ENCODE data around the gene PNLIPRP3.

PNLIPRP3 gene

GRCh38 chr10:116402858-116403257 lies 24.8 kb upstream of the PNLIPRP3 start:
- no peaks in the 10 kb centered on the region for H3K27me3 ChIP-seq (ENCODE audit: insufficient read depth, insufficient read length)
- H3K4me3 ChIP-seq (ENCODE audit: insufficient read length, low read depth) = no peak overlapping the region
- no peak overlapping the region for H3K9ac ChIP-seq (ENCODE audit: insufficient read length, low read depth)
- no peaks in the 10 kb centered on the region for H3K36me3 ChIP-seq (ENCODE audit: insufficient read depth, insufficient read length, low read length)
- TF ChIP-seq SUZ12 (IDR thresholded peaks at IDR 0.05; ENCODE audit: extremely low read depth, insufficient read depth, insufficient read length) = no peak
- no peak for TF ChIP-seq ZNF274 (IDR thresholded peaks at IDR 0.05; ENCODE audit: low read depth, low read length)
- no peak for TF ChIP-seq YY1 (IDR thresholded peaks at IDR 0.05; ENCODE audit: insufficient read depth, insufficient read length)
- DNase-seq (ENCODE audit: low read depth, low spot score) = no peak
- H3K4me1 ChIP-seq (ENCODE audit: insufficient read depth, insufficient read length) = no peaks in the 10 kb centered on the region
- no peaks in the 10 kb centered on the region for H3K9me3 ChIP-seq (ENCODE audit: insufficient read depth, low read length)

GRCh38 chr10:116403740-116404250 lies 23.9 kb upstream of the PNLIPRP3 start:
- Histone ChIP-seq H3K4me3 (ENCODE audit: insufficient read length, low read depth) (no peak overlapping the region), H3K9me3 (ENCODE audit: insufficient read depth, low read length) (no peaks in the 10 kb centered on the region), H3K27me3 (ENCODE audit: insufficient read depth, insufficient read length) (no peaks in the 10 kb centered on the region), H3K36me3 (ENCODE audit: insufficient read depth, insufficient read length, low read length) (no peaks in the 10 kb centered on the region), H3K9ac (ENCODE audit: insufficient read length, low read depth) (no peak overlapping the region), H3K4me1 (ENCODE audit: insufficient read depth, insufficient read length) (no peaks in the 10 kb centered on the region)
- no peak for TF ChIP-seq SUZ12 (IDR thresholded peaks at IDR 0.05; ENCODE audit: extremely low read depth, insufficient read depth, insufficient read length)
- no peak for TF ChIP-seq ZNF274 (IDR thresholded peaks at IDR 0.05; ENCODE audit: low read depth, low read length)
- TF ChIP-seq YY1 (IDR thresholded peaks at IDR 0.05; ENCODE audit: insufficient read depth, insufficient read length) = no peak
- no peak for DNase-seq (ENCODE audit: low read depth, low spot score)

- no peak for DNase-seq (ENCODE audit: low read depth, low spot score)
- no peaks in the 10 kb centered on the region for H3K4me1 ChIP-seq (ENCODE audit: insufficient read depth, insufficient read length)
- no peak overlapping the region for H3K9ac ChIP-seq (ENCODE audit: insufficient read length, low read depth)
- TF ChIP-seq SUZ12 (IDR thresholded peaks at IDR 0.05; ENCODE audit: extremely low read depth, insufficient read depth, insufficient read length) = no peak
- TF ChIP-seq ZNF274 (IDR thresholded peaks at IDR 0.05; ENCODE audit: low read depth, low read length) = no peak
- no peak for TF ChIP-seq YY1 (IDR thresholded peaks at IDR 0.05; ENCODE audit: insufficient read depth, insufficient read length)
- no peaks in the 10 kb centered on the region for H3K9me3 ChIP-seq (ENCODE audit: insufficient read depth, low read length)
- no peaks in the 10 kb centered on the region for H3K36me3 ChIP-seq (ENCODE audit: insufficient read depth, insufficient read length, low read length)
- H3K4me3 ChIP-seq (ENCODE audit: insufficient read length, low read depth) = no peak overlapping the region
- no peaks in the 10 kb centered on the region for H3K27me3 ChIP-seq (ENCODE audit: insufficient read depth, insufficient read length)
These were observed 18.9 kb upstream of the PNLIPRP3 start for GRCh38 chr10:116408719-116409118.

- H3K9me3 ChIP-seq (ENCODE audit: insufficient read depth, low read length) = no peaks in the 10 kb centered on the region
- DNase-seq (ENCODE audit: low read depth, low spot score) = no peak
- no peak for TF ChIP-seq YY1 (IDR thresholded peaks at IDR 0.05; ENCODE audit: insufficient read depth, insufficient read length)
- no peak for TF ChIP-seq ZNF274 (IDR thresholded peaks at IDR 0.05; ENCODE audit: low read depth, low read length)
- no peak for TF ChIP-seq SUZ12 (IDR thresholded peaks at IDR 0.05; ENCODE audit: extremely low read depth, insufficient read depth, insufficient read length)
- no peak overlapping the region for H3K4me3 ChIP-seq (ENCODE audit: insufficient read length, low read depth)
- H3K36me3 ChIP-seq (ENCODE audit: insufficient read depth, insufficient read length, low read length) = no peaks in the 10 kb centered on the region
- H3K9ac ChIP-seq (ENCODE audit: insufficient read length, low read depth) = no peak overlapping the region
- H3K4me1 ChIP-seq (ENCODE audit: insufficient read depth, insufficient read length) = no peaks in the 10 kb centered on the region
- H3K27me3 ChIP-seq (ENCODE audit: insufficient read depth, insufficient read length) = no peaks in the 10 kb centered on the region
These were observed 17.3 kb upstream of the PNLIPRP3 start for GRCh38 chr10:116410351-116410750.

- Histone ChIP-seq H3K4me3 (ENCODE audit: insufficient read length, low read depth) (no peak overlapping the region), H3K9ac (ENCODE audit: insufficient read length, low read depth) (no peak overlapping the region), H3K9me3 (ENCODE audit: insufficient read depth, low read length) (no peaks in the 10 kb centered on the region), H3K27me3 (ENCODE audit: insufficient read depth, insufficient read length) (no peaks in the 10 kb centered on the region), H3K4me1 (ENCODE audit: insufficient read depth, insufficient read length) (no peaks in the 10 kb centered on the region), H3K36me3 (ENCODE audit: insufficient read depth, insufficient read length, low read length) (no peaks in the 10 kb centered on the region)
- no peak for DNase-seq (ENCODE audit: low read depth, low spot score)
- no peak for TF ChIP-seq SUZ12 (IDR thresholded peaks at IDR 0.05; ENCODE audit: extremely low read depth, insufficient read depth, insufficient read length)
- no peak for TF ChIP-seq YY1 (IDR thresholded peaks at IDR 0.05; ENCODE audit: insufficient read depth, insufficient read length)
- TF ChIP-seq ZNF274 (IDR thresholded peaks at IDR 0.05; ENCODE audit: low read depth, low read length) = no peak
These were observed 9.8 kb upstream of the PNLIPRP3 start for GRCh38 chr10:116417821-116418220.

- Histone ChIP-seq H3K9me3 (ENCODE audit: insufficient read depth, low read length) (no peaks in the 10 kb centered on the region), H3K4me3 (ENCODE audit: insufficient read length, low read depth) (no peak overlapping the region), H3K9ac (ENCODE audit: insufficient read length, low read depth) (no peak overlapping the region), H3K4me1 (ENCODE audit: insufficient read depth, insufficient read length) (no peaks in the 10 kb centered on the region), H3K27me3 (ENCODE audit: insufficient read depth, insufficient read length) (no peaks in the 10 kb centered on the region), H3K36me3 (ENCODE audit: insufficient read depth, insufficient read length, low read length) (no peaks in the 10 kb centered on the region)
- DNase-seq (ENCODE audit: low read depth, low spot score) = no peak
- TF ChIP-seq ZNF274 (IDR thresholded peaks at IDR 0.05; ENCODE audit: low read depth, low read length) (no peak), YY1 (IDR thresholded peaks at IDR 0.05; ENCODE audit: insufficient read depth, insufficient read length) (no peak), SUZ12 (IDR thresholded peaks at IDR 0.05; ENCODE audit: extremely low read depth, insufficient read depth, insufficient read length) (no peak)
These were observed 9.3 kb upstream of the PNLIPRP3 start for GRCh38 chr10:116418389-116418788.

GRCh38 chr10:116421815-116422214 lies 5.8 kb upstream of the PNLIPRP3 start:
- Histone ChIP-seq H3K27me3 (ENCODE audit: insufficient read depth, insufficient read length) (no peaks in the 10 kb centered on the region), H3K4me1 (ENCODE audit: insufficient read depth, insufficient read length) (no peaks in the 10 kb centered on the region)

More at GRCh38 chr10:116421815-116422214, 5.8 kb upstream of the PNLIPRP3 start:
- Histone ChIP-seq H3K4me3 (ENCODE audit: insufficient read length, low read depth) (no peak overlapping the region), H3K36me3 (ENCODE audit: insufficient read depth, insufficient read length, low read length) (no peaks in the 10 kb centered on the region), H3K9ac (ENCODE audit: insufficient read length, low read depth) (no peak overlapping the region), H3K9me3 (ENCODE audit: insufficient read depth, low read length) (no peaks in the 10 kb centered on the region)
- DNase-seq (ENCODE audit: low read depth, low spot score) = no peak
- no peak for TF ChIP-seq SUZ12 (IDR thresholded peaks at IDR 0.05; ENCODE audit: extremely low read depth, insufficient read depth, insufficient read length)
- TF ChIP-seq YY1 (IDR thresholded peaks at IDR 0.05; ENCODE audit: insufficient read depth, insufficient read length) = no peak
- TF ChIP-seq ZNF274 (IDR thresholded peaks at IDR 0.05; ENCODE audit: low read depth, low read length) = no peak
